ENCODE measurements around the gene ADAMTSL1. TPM values are rescaled to one million over a fixed set of nuclear protein-coding genes. Genes with fewer than 3 reads are reported as not detected.

ADAMTSL1 gene
- total RNA-seq, 4 donors from 2014 or later: 2.0 to 7.3 (median 3.7) TPM

- no peak for ATAC-seq (ENCODE audit: low FRiP score)
- DNase-seq (ENCODE audit: low spot score): no peak
- TF ChIP-seq CTCF (IDR thresholded peaks at IDR 0.05): no peak
These were observed 376.1 kb downstream of the ADAMTSL1 start for GRCh38 chr9:18849890-18850677.

DNA sequence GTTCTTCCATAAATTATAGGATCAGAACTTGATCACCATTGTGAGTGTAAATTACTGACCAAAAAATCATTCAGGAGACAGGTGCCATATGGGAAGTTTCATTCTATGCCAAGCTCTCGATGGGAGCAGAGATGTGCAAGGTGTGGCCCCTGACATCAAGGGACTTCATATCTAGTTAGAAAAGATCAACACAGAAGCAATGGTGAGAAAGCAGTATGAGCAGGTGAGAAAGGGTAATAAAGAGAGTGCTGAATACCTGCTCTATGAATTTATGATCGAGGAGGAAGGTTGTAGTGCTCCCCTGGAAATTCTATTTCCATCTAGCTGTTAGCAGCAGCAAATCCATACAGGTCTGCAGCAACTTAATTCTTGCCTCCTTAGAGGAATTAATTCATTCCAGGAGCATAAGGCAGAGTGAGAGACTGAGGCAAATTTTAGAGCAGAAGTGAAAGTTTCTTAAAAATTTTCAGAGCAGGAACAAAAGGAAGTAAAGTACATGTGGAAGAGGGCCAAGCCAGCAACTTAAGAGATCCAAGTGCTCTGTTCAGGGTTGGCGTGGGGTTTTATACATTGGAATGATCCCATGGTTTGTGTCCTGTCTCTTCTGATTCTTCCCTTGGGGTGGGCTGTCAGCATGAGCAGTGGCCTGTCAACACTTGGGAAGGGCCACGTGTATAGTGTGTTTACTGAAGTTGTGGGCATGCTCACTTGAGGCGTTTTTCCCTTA is 377.3 kb downstream of the ADAMTSL1 start:
- no peak for DNase-seq (ENCODE audit: low spot score)
- ATAC-seq (ENCODE audit: low FRiP score): no peak
- no peak for TF ChIP-seq CTCF (IDR thresholded peaks at IDR 0.05)

GRCh38 chr9:18855656-18856055 is 381.7 kb downstream of the ADAMTSL1 start:
- ATAC-seq (ENCODE audit: low FRiP score) (peak; percentile 51), DNase-seq (ENCODE audit: low spot score) (no peak)
- no peak for TF ChIP-seq CTCF (IDR thresholded peaks at IDR 0.05)

- TF ChIP-seq CTCF (IDR thresholded peaks at IDR 0.05): no peak
- DNase-seq (ENCODE audit: low spot score) (no peak), ATAC-seq (ENCODE audit: low FRiP score) (no peak)
These were observed 383.4 kb downstream of the ADAMTSL1 start for GRCh38 chr9:18857334-18857733.

GRCh38 chr9:18857769-18858168 is 383.8 kb downstream of the ADAMTSL1 start:
- DNase-seq (ENCODE audit: low spot score): no peak
- no peak for ATAC-seq (ENCODE audit: low FRiP score)
- TF ChIP-seq CTCF (IDR thresholded peaks at IDR 0.05): no peak

DNA sequence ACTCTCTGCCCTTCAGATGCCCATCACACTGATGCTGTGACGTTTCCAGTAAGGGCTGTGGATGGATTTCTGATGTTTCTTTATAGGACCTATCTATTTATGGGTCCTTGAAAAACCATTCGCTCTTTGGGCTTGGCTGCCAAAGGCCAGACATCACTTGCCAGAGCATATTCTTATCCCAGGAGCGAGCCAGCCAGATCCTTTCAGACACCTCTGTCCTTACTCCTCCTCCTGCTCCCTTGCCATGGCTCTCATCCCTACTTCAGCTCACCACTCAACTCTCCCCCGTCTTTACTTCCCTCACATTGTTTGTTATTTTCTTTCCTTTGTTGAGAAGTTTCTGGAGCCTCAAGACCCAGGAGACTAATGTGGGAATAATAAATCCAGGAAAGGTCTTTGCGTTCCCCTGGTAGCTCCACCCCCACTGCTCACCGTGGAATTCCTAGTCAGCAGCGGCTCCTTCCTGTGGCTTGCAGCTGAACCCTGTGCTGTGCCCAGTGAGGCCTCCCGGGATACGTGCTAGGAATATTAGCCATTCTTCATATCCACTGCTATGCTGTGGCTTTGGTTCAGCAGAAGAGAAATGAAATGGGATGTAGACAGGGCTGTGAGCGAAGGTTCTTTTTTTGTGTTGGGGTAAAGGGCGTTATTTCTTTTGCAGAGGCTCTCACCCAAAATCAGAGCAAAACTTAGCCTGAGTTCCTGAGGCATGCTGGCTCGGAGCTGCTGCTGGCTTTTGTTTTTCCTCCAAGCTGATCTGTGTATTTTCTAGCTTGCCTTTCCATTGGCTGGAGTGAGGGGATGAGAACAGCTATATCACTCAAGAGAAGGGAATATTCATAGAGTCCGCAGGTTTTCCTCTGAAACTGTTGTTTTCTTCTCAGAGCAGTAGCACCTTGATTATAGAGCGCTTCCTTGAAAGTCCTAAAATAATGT is 387.9 kb downstream of the ADAMTSL1 start:
- DNase-seq (ENCODE audit: low spot score) (no peak), ATAC-seq (ENCODE audit: low FRiP score) (no peak)
- no peak for TF ChIP-seq CTCF (IDR thresholded peaks at IDR 0.05)

Measured in omental fat pad (tissue), 4 donors.